MM.1S (cell line): ENCODE results near the gene ZNF554.

Experiments used
- CTCF ChIP-seq: fragments of 300-600 bp; sonication (generic); IDR thresholded peaks from 2 replicates; pipeline ENCODE4 v1.5.1; 2016; ENCODE audit warnings: antibody characterized with exemption, low read length, mixed read lengths
- EZH2 ChIP-seq: fragments of 300-600 bp; sonication (generic); optimal IDR thresholded peaks from 2 replicates; pipeline ENCODE3; 2017; ENCODE audit warnings: low read depth, mild to moderate bottlenecking, antibody characterized with exemption, low read length, mixed read lengths

GRCh38 chr19:2815191-2815614 is 4.5 kb upstream of the ZNF554 start:
- TF ChIP-seq CTCF (no peak), EZH2 (no peak)
